A549 (cell line): ENCODE measurements around the gene TRNP1. TPM values are rescaled to one million over a fixed set of nuclear protein-coding genes. Genes with fewer than 3 reads are reported as not detected.
"Not testable (repeated sequence)": the region's sequence is repeated elsewhere in the genome, so short reads cannot be mapped to it uniquely, and the experiment has no call there.

Source experiments
- ATAC-seq, 2 experiments: fragments of 200-7000 bp in 1 of 2; fragments of >200 bp in 1 of 2; cut with Nextera tagmentation in 1 of 2; cut with Tn5 transposase in 1 of 2; 3 replicates each; pipeline versions ENCODE4 v1.8.0 to v1.9.1; 2018 to 2020; ENCODE audit warnings: mild to moderate bottlenecking in 1 of 2, moderate library complexity in 1 of 2
- CTCF ChIA-PET: fragments of 300-600 bp; sonication (Branson Sonifier 250); formaldehyde crosslinking; extraction: SDS; loops from one replicate; lab custom pipeline; 2021; ENCODE audit warnings: antibody characterized with exemption, inconsistent platforms; lab: Yijun Ruan, JAX
- POLR2A ChIA-PET: fragments of 350-600 bp; formaldehyde crosslinking; extraction: SDS; loops from one replicate; lab custom pipeline; 2021; ENCODE audit warnings: antibody characterized with exemption, inconsistent platforms; lab: Yijun Ruan, JAX
- DNase-seq, 2 experiments: peaks; one replicate each; pipeline versions ENCODE4 v3.0.0 to v3.0.0-alpha.2; 2011 to 2016; ENCODE audit warnings: low read depth in 1 of 2, low spot score in 1 of 2
- FAIRE-seq: peaks from 2 replicates; lab custom pipeline; 2011; peaks lifted over from hg19 to GRCh38; lab: Jason Lieb, UNC
- H3K27ac ChIP-seq, 2 experiments: fragments of >200 bp; sonication (Bioruptor Twin); formaldehyde crosslinking; 3 replicates each; pipeline ENCODE4 v1.5.1; 2016 to 2017
- H3K4me1 ChIP-seq: fragments of >200 bp; sonication (Bioruptor Twin); formaldehyde crosslinking; 3 replicates; pipeline ENCODE4 v1.6.1; 2016
- H3K4me2 ChIP-seq: fragments of >200 bp; sonication (Bioruptor Twin); formaldehyde crosslinking; 3 replicates; pipeline ENCODE4 v1.6.1; 2016
- H3K4me3 ChIP-seq: fragments of >200 bp; sonication (Bioruptor Twin); formaldehyde crosslinking; 3 replicates; pipeline ENCODE4 v1.5.1; 2016
- H3K9me3 ChIP-seq: fragments of >200 bp; sonication (Bioruptor Twin); formaldehyde crosslinking; 3 replicates; pipeline ENCODE4 v1.6.1; 2016
- CHD2 ChIP-seq: fragments of 150-350 bp; IDR thresholded peaks from 2 replicates; pipeline ENCODE4 v1.6.1; 2014; ENCODE audit warnings: low read length; ENCODE audit not compliant: partially characterized antibody
- EHF ChIP-seq: fragments of 250-450 bp; sonication (Bioruptor Pico); IDR thresholded peaks from 2 replicates; pipeline ENCODE4 v1.5.0; 2020; ENCODE audit warnings: mild to moderate bottlenecking
- EP300 ChIP-seq, 2 experiments: fragments of >200 bp; sonication (Bioruptor Twin); formaldehyde crosslinking; IDR thresholded peaks; 2 replicates in 1 of 2; 3 replicates in 1 of 2; pipeline ENCODE4 v1.6.1; 2016 to 2017
- ESRRA ChIP-seq: fragments of 150-350 bp; IDR thresholded peaks from 2 replicates; pipeline ENCODE4 v1.6.1; 2014; ENCODE audit warnings: mild to moderate bottlenecking, low read length, borderline replicate concordance
- FOSB ChIP-seq: fragments of 250-450 bp; sonication (Bioruptor Pico); IDR thresholded peaks from 2 replicates; pipeline ENCODE4 v1.5.0; 2020; ENCODE audit warnings: mild to moderate bottlenecking, moderate library complexity
- FOSL2 ChIP-seq, 2 experiments: fragments of 450-650 bp in 1 of 2; fragments of >200 bp in 1 of 2; sonication (Bioruptor Twin) in 1 of 2; formaldehyde crosslinking; IDR thresholded peaks; 2 replicates each; pipeline versions ENCODE4 v1.5.0 to v1.6.1; 2016 to 2020; ENCODE audit warnings: mild to moderate bottlenecking in 1 of 2, moderate library complexity in 1 of 2
- HDAC2 ChIP-seq: fragments of 200-600 bp; sonication (generic); IDR thresholded peaks from 2 replicates; pipeline ENCODE4 v1.6.1; 2016
- HES2 ChIP-seq: fragments of >200 bp; sonication (Bioruptor Twin); formaldehyde crosslinking; IDR thresholded peaks from 2 replicates; pipeline ENCODE4 v1.6.1; 2016
- HEYL ChIP-seq: fragments of 250-450 bp; sonication (Bioruptor Pico); IDR thresholded peaks from 2 replicates; pipeline ENCODE4 v1.8.0; 2021; ENCODE audit warnings: mild to moderate bottlenecking, moderate library complexity
- HOXB5 ChIP-seq: fragments of 250-450 bp; sonication (Bioruptor Pico); IDR thresholded peaks from 2 replicates; pipeline ENCODE4 v1.5.0; 2020; ENCODE audit warnings: mild to moderate bottlenecking, moderate library complexity
- JUN ChIP-seq, 2 experiments: fragments of >200 bp; sonication (Bioruptor Twin); formaldehyde crosslinking; IDR thresholded peaks; 2 replicates in 1 of 2; 3 replicates in 1 of 2; pipeline ENCODE4 v1.6.1; 2016 to 2017
- KDM1A ChIP-seq: fragments of 200-600 bp; sonication (generic); IDR thresholded peaks from 2 replicates; pipeline ENCODE4 v1.6.1; 2016; ENCODE audit warnings: low read depth, mild to moderate bottlenecking
- KDM5A ChIP-seq: fragments of 200-600 bp; sonication (generic); IDR thresholded peaks from 2 replicates; pipeline ENCODE4 v1.6.1; 2016; ENCODE audit warnings: antibody characterized with exemption, mild to moderate bottlenecking
- MAX ChIP-seq: IDR thresholded peaks from 2 replicates; pipeline ENCODE4 v1.6.1; 2012
- MAZ ChIP-seq: fragments of 150-350 bp; IDR thresholded peaks from 2 replicates; pipeline ENCODE4 v1.6.1; 2014; ENCODE audit warnings: antibody characterized with exemption, low read depth, low read length, borderline replicate concordance
- NFE2L2 ChIP-seq: fragments of 150-350 bp; conservative IDR thresholded peaks from 2 replicates; pipeline ENCODE4 v1.6.1; 2014; ENCODE audit warnings: low read length
- NR3C1 ChIP-seq: fragments of >200 bp; sonication (Bioruptor Twin); formaldehyde crosslinking; IDR thresholded peaks from 3 replicates; pipeline ENCODE4 v1.6.1; 2017
- POLR2A ChIP-seq: IDR thresholded peaks from 2 replicates; pipeline ENCODE4 v1.6.1; 2012; ENCODE audit warnings: mild to moderate bottlenecking, low read length
- RAD21 ChIP-seq, 2 experiments: fragments of >200 bp in 1 of 2; sonication (Bioruptor Twin) in 1 of 2; formaldehyde crosslinking in 1 of 2; IDR thresholded peaks in 1 of 2; conservative IDR thresholded peaks in 1 of 2; 2 replicates in 1 of 2; 3 replicates in 1 of 2; pipeline ENCODE4 v1.6.1; 2012 to 2018; ENCODE audit warnings: inconsistent platforms in 1 of 2
- RFX5 ChIP-seq: fragments of 450-650 bp; IDR thresholded peaks from 2 replicates; pipeline ENCODE4 v1.7.1; 2014; ENCODE audit warnings: antibody characterized with exemption, mild to moderate bottlenecking, moderate library complexity
- SREBF2 ChIP-seq: fragments of 450-650 bp; IDR thresholded peaks from 2 replicates; pipeline ENCODE4 v1.6.1; 2014; ENCODE audit warnings: mild to moderate bottlenecking, moderate library complexity
- USF2 ChIP-seq: fragments of 450-650 bp; IDR thresholded peaks from 2 replicates; pipeline ENCODE4 v1.6.1; 2014; ENCODE audit warnings: antibody characterized with exemption
- ZFP36 ChIP-seq: fragments of 450-650 bp; IDR thresholded peaks from 2 replicates; pipeline ENCODE4 v1.6.1; 2014; ENCODE audit warnings: borderline replicate concordance; ENCODE audit not compliant: partially characterized antibody
- ZNF302 ChIP-seq: fragments of 250-450 bp; sonication (Bioruptor Pico); IDR thresholded peaks from 2 replicates; pipeline ENCODE4 v1.9.0; 2021; ENCODE audit warnings: inconsistent platforms, mild to moderate bottlenecking, moderate library complexity
- ZSCAN20 ChIP-seq: fragments of 250-450 bp; sonication (Bioruptor Pico); IDR thresholded peaks from 2 replicates; pipeline ENCODE4 v1.8.0; 2022; ENCODE audit warnings: mild to moderate bottlenecking, moderate library complexity
- WGBS: methylation state at CpG from one replicate; pipeline ENCODE4 v1.1.6; 2017; ENCODE audit errors: missing lambda C conversion rate; 5-methylcytosine and 5-hydroxymethylcytosine counted together
- polyA plus RNA-seq, 4 experiments: library from polyadenylated mRNA; depleted of rRNA in 3 of 4; stranded (reverse); fragments of >200 nt; fragmentation: RNase III in 1 of 4; extraction: RNeasy Plus Mini Kit Qiagen cat#74134 plus additional on column Dnase treatment in 1 of 4; gene quantifications; 2 replicates in 3 of 4; 3 replicates in 1 of 4; pipeline ENCODE4 v1.2.3, GENCODE V29; 2011 to 2017

The TRNP1 gene
- polyA plus RNA-seq, 2 of the 4 experiments (the other 2 are of a cell fraction), result 73.9 to 113 TPM

- H3K4me3 ChIP-seq, result no peak overlapping the region
- ChIA-PET POLR2A (no interaction called here), CTCF (interaction anchor here (1.1 kb wide), 1 partner anchor 40 kb away, joined by 3 read pairs; no protein-coding TSS in a partner anchor)
- FAIRE-seq, result no peak
- no peaks in the 10 kb centered on the region for H3K9me3 ChIP-seq
- 89% methylated on average over 8 of the region's 8 CpGs for WGBS
- H3K4me2 ChIP-seq, result no peak overlapping the region
- no peaks in the 10 kb centered on the region; the same call in 2 of the 3 replicates for H3K4me1 ChIP-seq
- DNase-seq, result no peak
- ATAC-seq, result no peak
- no peak for TF ChIP-seq ZNF302 (CRISPR knock-in tag)
- no peak for TF ChIP-seq HDAC2
- TF ChIP-seq EP300 (IDR thresholded peaks at IDR 0.05), result no peak
- no peak for TF ChIP-seq KDM5A
- TF ChIP-seq ESRRA, result no peak
- TF ChIP-seq NFE2L2, result no peak
- no peak for TF ChIP-seq HES2
- no peak for TF ChIP-seq MAZ
- TF ChIP-seq RAD21 (conservative IDR thresholded peaks at IDR 0.05 in 1 of 2, IDR thresholded peaks at IDR 0.05 in 1 of 2), result no peak
- TF ChIP-seq CHD2, result no peak
- no peak for TF ChIP-seq KDM1A
- no peak for TF ChIP-seq USF2
- no peak for TF ChIP-seq MAX
- no peak for TF ChIP-seq JUN (IDR thresholded peaks at IDR 0.05)
- H3K27ac ChIP-seq, result no peak overlapping the region
These were observed 47.8 kb upstream of the TRNP1 start for GRCh38 chr1:26945728-26946127.

GRCh38 chr1:26946270-26946669 lies 47.2 kb upstream of the TRNP1 start:
- no peak for TF ChIP-seq ZSCAN20 (CRISPR knock-in tag)
- no peak for TF ChIP-seq HES2
- no peak for TF ChIP-seq EHF
- no peak for TF ChIP-seq FOSL2 (IDR thresholded peaks at IDR 0.05)
- TF ChIP-seq FOSL2 (CRISPR knock-in tag; IDR thresholded peaks at IDR 0.05), result no peak
- TF ChIP-seq HOXB5 (CRISPR knock-in tag), result no peak
- no peak for TF ChIP-seq ZFP36
- no peak for TF ChIP-seq ZNF302 (CRISPR knock-in tag)
- TF ChIP-seq, all 56 proteins: peak for 0
- no peak overlapping the region for H3K4me3 ChIP-seq
- DNase-seq (no peak), FAIRE-seq (no peak), ATAC-seq (no peak)
- WGBS, result 84% methylated on average over 4 of the region's 4 CpGs
- no peaks in the 10 kb centered on the region; the same call in 2 of the 3 replicates for H3K4me1 ChIP-seq
- ChIA-PET POLR2A (no interaction called here), CTCF (interaction anchor here (1.1 to 2.3 kb wide), 2 partner anchors 21 to 40 kb away, joined by 3 to 7 read pairs; no protein-coding TSS in a partner anchor)
- no peaks in the 10 kb centered on the region for H3K9me3 ChIP-seq
- no peak overlapping the region for H3K27ac ChIP-seq
- no peak overlapping the region for H3K4me2 ChIP-seq

- DNase-seq, H3K4me3 ChIP-seq, H3K27ac ChIP-seq, POLR2A ChIA-PET, H3K4me1 ChIP-seq, ATAC-seq, FAIRE-seq, H3K4me2 ChIP-seq, H3K9me3 ChIP-seq: not testable (repeated sequence)
- CTCF ChIA-PET, result interaction anchor here (1.3 kb wide), 1 partner anchor 18 kb away, joined by 3 read pairs; no protein-coding TSS in a partner anchor
- 88% methylated on average over 16 of the region's 16 CpGs for WGBS
These were observed 44.8 kb upstream of the TRNP1 start for GRCh38 chr1:26948725-26949057.

GRCh38 chr1:26949266-26949925 lies 44.1 kb upstream of the TRNP1 start:
- no peaks in the 10 kb centered on the region for H3K9me3 ChIP-seq
- no peaks in the 10 kb centered on the region; the same call in 2 of the 3 replicates for H3K4me1 ChIP-seq
- 71% methylated on average over 1 of the region's 1 CpG for WGBS
- TF ChIP-seq POLR2A, result no peak
- no peak for TF ChIP-seq MAZ
- TF ChIP-seq HEYL, result no peak
- TF ChIP-seq NR3C1, result no peak
- no peak for TF ChIP-seq RFX5
- TF ChIP-seq FOSL2 (IDR thresholded peaks at IDR 0.05), result no peak
- TF ChIP-seq FOSL2 (CRISPR knock-in tag; IDR thresholded peaks at IDR 0.05), result no peak
- no peak for TF ChIP-seq FOSB (CRISPR knock-in tag)
- no peak for TF ChIP-seq ZFP36
- TF ChIP-seq SREBF2, result no peak
- 0 out of 6 replicates have a peak overlapping the region, but pooled peaks of 1 of the 2 experiments have one; percentile 16 for H3K27ac ChIP-seq
- ChIA-PET POLR2A (no interaction called here), CTCF (interaction anchor here (1.3 to 1.5 kb wide), 2 partner anchors 17 to 33 kb away, joined by 3 read pairs; no protein-coding TSS in a partner anchor)
- H3K4me2 ChIP-seq, result no peak overlapping the region
- no peak for FAIRE-seq
- ATAC-seq, result peak; percentile 5 to 40; a peak in 3 of 6 replicates
- H3K4me3 ChIP-seq, result no peak overlapping the region
- DNase-seq, result no peak
